ENCODE results near the gene EXT2.
A peak's percentile ranks its signal among the peaks of the same experiment; 100 is the strongest.

The EXT2 gene

GRCh38 chr11:44095506-44096359 lies at the start of gene EXT2:
Gene EXT2, plus strand, starts transcription at chr11:44095678. Its CDS starts 12,035 bp downstream, at chr11:44107713.
- peak; percentile 85 for DNase-seq

GRCh38 chr11:44046182-44046581 lies 49.3 kb upstream of the EXT2 start:
- no peak for DNase-seq

GRCh38 chr11:44047298-44047697 lies 48.2 kb upstream of the EXT2 start:
- no peak for DNase-seq

GRCh38 chr11:44047931-44048431 lies 47.5 kb upstream of the EXT2 start, which contains the start of gene ACCSL:
Gene ACCSL, plus strand, starts transcription at chr11:44047981. Its CDS starts 56 bp downstream, at chr11:44048037.
- no peak for DNase-seq

GRCh38 chr11:44049832-44050231 lies 45.6 kb upstream of the EXT2 start:
- no peak for DNase-seq

- DNase-seq: no peak
These were observed 44.3 kb upstream of the EXT2 start for GRCh38 chr11:44051171-44051570.

- DNase-seq: no peak
These were observed 38.1 kb upstream of the EXT2 start for GRCh38 chr11:44057340-44057739.

GRCh38 chr11:44058275-44058674 lies 37.2 kb upstream of the EXT2 start:
- no peak for DNase-seq

- no peak for DNase-seq
These were observed 30.3 kb upstream of the EXT2 start for GRCh38 chr11:44065161-44065661.

GRCh38 chr11:44065841-44066731 lies 29.4 kb upstream of the EXT2 start, which contains the start of gene ACCS:
Gene ACCS, plus strand, starts transcription at chr11:44066270. Its CDS starts 1,358 bp downstream, at chr11:44067628.
- peak; percentile 97 for DNase-seq

GRCh38 chr11:44066732-44067141 lies 28.7 kb upstream of the EXT2 start:
- no peak for DNase-seq

GRCh38 chr11:44067266-44067665 lies 28.2 kb upstream of the EXT2 start:
- no peak for DNase-seq

GRCh38 chr11:44068180-44068579 lies 27.3 kb upstream of the EXT2 start:
- no peak for DNase-seq

- no peak for DNase-seq
These were observed 24.3 kb upstream of the EXT2 start for GRCh38 chr11:44071157-44071556.

- no peak for DNase-seq
These were observed 22.5 kb upstream of the EXT2 start for GRCh38 chr11:44072757-44073658.

- no peak for DNase-seq
These were observed 16.7 kb upstream of the EXT2 start for GRCh38 chr11:44078794-44079193.

GRCh38 chr11:44079376-44079775 lies 16.1 kb upstream of the EXT2 start:
- DNase-seq: no peak

- DNase-seq: no peak
These were observed 14.5 kb upstream of the EXT2 start for GRCh38 chr11:44080951-44081350.

- DNase-seq: no peak
These were observed 12.8 kb upstream of the EXT2 start for GRCh38 chr11:44082645-44083044.

- DNase-seq: no peak
These were observed 12.0 kb upstream of the EXT2 start for GRCh38 chr11:44083433-44083832.

GRCh38 chr11:44083906-44084305 lies 11.6 kb upstream of the EXT2 start:
- DNase-seq: no peak

GRCh38 chr11:44085330-44085729 lies 10.1 kb upstream of the EXT2 start:
- DNase-seq: no peak

All from left hindlimb (tissue), 1 donor.